Measurements from ENCODE around the gene ADGRB2.
A peak's percentile ranks its signal among the peaks of the same experiment; 100 is the strongest.

The ADGRB2 gene

DNA sequence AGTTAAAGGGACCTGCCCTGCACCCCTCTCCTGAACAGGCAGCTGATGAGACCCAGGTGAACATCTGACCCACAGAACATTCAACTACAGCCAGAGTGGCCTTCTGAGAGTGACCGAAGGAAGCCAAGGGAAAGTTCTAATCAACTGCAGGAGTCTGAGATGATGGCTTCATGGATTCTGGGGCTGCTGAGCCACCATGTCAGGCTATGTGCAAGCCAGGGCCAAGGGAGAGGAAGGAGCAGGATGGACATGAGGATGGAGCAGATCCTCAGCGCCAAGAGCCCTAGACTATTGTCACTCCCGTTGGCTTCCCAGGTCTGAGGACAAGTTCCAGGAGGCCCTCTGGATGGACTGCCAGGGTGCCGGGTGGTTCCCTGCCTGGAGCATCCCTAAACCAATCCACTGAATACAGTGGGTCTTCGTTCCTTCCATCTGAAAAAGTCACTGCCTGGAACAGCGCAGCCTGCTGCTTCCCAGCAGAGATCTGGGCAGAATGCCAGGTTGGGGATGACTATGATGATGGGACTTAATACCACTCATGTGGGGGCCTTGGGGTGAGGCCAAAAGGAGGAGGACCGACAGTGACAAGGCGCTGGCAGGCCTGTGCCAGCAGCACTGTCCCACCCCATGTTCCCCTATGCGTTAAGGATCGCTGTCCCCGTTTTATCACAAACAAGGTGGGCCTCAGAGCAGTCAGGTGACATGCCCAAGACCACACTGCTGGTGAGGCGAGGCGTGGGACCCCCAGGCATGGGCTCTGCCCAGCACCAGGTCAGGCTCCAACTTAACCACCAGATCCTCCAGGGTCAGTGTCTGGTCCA, 31.9 kb upstream of the ADGRB2 start:
- DNase-seq (ENCODE audit: low read depth) = no peak

DNA sequence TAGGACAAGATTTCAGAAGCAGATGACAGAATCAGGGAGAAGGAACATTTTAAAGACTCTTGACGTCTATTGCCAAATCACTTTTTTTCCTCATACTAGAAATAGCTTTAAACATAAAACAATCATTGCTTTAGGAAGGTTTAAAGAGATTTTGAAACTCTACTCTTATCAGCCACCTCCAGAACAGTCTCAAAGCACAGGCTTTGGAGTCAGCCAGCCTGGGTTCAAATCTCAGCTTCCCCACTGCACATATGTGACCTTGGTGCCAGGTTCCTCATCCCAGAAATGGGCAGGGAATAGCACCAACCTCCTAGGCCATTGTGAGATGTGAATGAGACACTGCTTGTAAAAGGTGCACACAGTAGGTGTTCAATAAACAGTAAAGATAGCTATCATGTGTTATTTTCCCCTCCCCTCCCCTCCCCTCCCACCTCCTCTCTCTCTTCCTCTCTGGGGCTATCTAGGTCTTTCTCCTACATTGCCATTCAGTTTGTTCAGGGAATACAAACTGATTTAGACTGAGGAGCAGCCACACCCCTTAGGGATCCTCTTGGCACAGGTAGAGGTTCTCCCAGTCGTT, 31.0 kb upstream of the ADGRB2 start:
- no peak for DNase-seq (ENCODE audit: low read depth)

DNA sequence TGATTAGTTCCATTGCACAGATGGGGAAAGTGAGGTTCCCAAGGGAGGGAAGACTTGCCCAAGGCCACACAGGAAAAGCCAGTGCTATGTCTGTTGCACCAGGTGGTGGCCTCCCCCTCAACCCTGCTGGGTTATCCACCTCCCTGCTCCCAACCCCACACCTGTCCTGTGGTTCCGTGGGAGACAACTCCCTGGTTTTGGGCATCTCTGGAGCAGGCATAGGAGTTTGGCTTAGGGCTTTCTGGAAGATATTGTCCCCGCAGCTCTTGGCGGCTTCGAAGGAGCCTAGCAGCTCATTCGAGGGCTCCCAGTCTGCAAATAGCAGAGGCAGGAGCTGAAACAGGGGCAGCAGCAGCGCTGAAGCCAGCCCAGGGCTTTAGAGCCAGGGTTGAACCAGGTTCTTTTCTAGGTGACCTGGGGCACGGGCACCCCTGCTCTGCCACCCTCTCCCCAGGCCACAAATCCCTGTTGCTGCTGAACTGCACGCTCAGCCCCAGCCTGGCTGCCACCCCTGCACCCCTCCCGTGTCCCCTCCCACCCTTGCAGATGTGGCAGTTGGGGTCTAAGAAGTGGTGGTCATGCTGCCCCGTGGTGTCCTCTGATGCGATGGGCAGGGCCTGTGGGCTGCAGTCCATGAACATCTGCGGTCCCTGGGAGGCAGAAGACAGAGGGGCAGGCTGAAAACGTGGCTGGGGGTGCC, 29.6 kb upstream of the ADGRB2 start:
- DNase-seq (ENCODE audit: low read depth) = no peak

GRCh38 chr1:31793086-31793485, 28.9 kb upstream of the ADGRB2 start:
- DNase-seq (ENCODE audit: low read depth) = no peak

DNA sequence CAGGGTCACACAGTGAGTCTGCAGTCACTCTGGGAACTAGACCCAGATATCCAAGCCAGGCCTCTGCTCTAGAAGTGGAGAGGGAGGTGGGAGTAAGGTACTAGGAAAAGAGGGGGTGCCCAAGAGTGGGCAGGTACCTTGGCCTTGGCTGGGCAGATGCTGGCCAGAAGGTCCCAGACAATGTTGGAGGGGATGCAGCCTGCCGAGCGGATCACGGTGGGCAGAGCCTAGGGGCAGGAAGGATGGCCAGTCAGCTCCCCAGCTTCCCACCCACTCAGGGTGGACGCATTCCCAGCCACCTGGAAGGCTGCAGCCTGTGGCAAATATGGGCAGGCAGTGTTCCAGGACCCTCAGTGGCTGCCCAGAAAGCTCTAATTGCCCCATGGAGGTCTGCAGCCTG, 28.4 kb upstream of the ADGRB2 start:
- no peak for DNase-seq (ENCODE audit: low read depth)

DNA sequence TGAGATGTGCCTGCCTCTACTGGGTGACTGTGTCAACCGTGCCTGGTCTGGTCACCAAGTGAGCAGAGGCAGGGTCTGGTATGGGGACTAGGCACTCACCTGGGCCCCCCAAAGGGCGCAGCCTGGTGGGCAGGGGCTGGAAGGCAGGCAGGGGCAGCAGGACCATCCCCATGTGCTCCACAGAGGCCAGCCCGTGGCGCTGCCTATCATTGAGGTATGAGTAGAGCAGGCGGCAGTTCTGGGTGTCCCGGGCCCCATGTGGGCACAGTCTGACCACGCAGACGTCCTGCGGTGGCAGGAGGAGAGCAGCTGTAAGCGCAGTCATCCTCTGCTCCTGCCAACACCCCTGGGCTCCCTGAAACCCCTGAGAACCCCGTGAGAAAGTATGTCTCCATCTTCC, 28.0 kb upstream of the ADGRB2 start:
- no peak for DNase-seq (ENCODE audit: low read depth)

DNA sequence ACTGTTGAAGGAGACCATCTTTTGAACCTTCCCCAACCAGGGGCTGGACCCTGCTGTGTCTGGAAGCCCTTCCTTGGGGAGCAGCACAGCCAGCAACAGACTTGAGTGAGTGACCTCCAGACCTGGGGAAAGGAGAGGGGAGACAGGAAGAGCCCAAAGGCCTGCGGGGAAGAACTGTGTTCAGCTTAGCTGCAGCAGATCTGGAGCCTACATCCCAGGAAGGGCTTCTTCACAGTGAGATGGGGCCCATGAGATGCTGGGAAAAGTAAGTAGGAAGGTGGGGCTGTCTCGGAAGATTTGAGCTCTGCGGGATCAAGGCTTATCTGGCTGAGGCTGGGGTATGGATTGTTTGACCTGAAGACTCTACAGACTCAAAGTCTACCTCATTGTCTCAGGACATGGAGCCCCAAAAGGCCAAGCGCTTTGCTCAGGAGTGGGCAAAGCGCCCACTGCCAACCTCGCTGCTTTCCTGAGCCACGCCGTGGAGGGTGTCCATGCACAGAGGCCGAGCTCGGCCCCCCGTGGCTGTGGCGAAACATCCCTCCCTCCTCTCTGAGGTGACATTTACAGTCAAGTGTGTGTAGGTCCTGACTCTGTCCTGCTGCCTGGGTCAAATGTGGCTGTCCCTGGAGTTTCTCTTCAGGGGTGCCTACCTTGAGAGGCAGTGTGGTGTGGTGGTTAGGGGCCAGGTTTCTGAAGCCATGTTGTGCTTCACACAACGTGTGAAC, 27.2 kb upstream of the ADGRB2 start:
- DNase-seq (ENCODE audit: low read depth) = no peak

DNA sequence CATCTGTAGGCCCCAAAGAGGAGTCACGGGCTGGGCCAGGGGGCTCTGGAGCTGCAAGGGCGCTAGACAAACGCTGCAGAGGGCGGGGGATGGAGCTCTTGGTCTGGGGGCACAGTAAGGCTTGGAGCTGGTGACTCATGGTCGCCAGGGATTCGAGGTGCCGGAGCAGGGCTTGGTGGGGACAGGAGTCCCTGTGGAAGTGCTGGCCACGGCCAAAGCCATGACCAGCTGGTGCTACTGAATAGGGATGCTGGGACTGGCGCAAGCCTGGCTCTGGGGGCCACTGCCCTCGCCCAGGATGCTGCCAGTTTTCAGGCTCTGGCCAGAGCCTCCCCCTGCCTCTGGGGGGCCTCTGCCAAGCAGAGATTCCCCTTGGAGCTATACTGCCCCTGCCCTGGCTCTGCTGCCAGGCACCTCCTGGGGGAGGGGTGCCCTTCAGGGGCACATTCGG, 26.5 kb upstream of the ADGRB2 start:
- no peak for DNase-seq (ENCODE audit: low read depth)

- DNase-seq (ENCODE audit: low read depth) = no peak
These were observed 26.0 kb upstream of the ADGRB2 start for GRCh38 chr1:31790140-31790539.

GRCh38 chr1:31789259-31790065, 25.3 kb upstream of the ADGRB2 start:
- DNase-seq (ENCODE audit: low read depth) = peak; percentile 91

DNA sequence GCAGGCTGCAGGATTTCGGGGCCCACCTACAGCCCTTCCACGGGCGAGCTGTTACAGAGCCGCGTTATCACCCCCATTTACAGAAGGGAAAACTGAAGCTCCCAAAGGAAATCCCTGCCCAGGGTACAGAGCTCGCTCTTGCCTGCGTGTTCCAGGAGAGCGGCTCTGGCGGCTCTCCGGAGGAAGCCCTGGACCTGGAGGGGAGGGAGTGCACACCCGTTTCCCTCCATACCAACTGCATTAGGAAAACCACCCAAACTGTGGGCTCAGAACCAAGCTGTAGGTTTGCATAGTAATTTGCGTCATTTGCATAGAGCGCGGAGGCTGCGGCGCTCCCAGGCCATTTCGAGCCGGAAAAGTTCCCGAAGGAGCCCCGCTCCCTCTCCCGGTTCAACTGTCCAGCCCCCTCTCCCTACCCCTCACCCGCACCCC, 24.7 kb upstream of the ADGRB2 start:
- DNase-seq (ENCODE audit: low read depth) = no peak

GRCh38 chr1:31788138-31788824, 24.1 kb upstream of the ADGRB2 start:
- DNase-seq (ENCODE audit: low read depth) = peak; percentile 74

DNA sequence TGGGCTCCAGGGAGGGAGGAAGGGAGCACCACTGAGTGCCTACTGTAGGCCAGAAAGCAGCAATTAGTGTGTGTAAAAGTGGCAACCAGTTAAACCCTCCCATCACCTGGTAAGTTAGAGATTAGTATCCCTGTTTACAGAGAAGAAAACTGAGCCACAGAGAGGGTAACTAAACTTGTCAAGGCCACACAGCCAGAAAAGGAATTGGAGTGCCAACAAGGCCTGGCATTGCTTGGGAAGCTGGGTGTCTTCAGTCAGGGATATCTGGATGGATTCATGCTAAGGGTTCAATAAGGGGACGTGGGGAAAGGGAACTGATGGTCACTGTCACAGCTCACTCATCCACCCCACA, 23.6 kb upstream of the ADGRB2 start:
- DNase-seq (ENCODE audit: low read depth) = no peak

DNA sequence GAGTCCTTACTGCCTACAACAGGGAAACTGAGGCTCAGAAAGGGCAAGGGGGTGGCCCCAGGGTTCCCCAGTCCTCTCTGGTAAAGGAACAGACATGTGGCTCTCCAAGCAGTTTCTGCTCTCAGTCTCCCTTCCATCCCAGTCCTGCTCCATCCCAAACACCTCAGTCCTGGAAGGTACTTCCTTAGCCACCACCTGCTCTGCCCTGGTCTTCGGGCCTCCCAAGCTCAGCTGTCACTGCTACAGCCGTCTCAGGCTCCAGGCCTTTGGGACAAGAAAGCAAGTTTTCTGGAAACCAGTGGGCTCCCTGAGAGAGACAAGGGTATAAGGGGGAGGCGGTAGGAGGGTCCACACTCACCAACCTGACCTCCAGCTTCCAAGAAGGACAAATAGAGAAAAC, 23.1 kb upstream of the ADGRB2 start:
- no peak for DNase-seq (ENCODE audit: low read depth)

- no peak for DNase-seq (ENCODE audit: low read depth)
These were observed 22.4 kb upstream of the ADGRB2 start for GRCh38 chr1:31786366-31787060.

DNA sequence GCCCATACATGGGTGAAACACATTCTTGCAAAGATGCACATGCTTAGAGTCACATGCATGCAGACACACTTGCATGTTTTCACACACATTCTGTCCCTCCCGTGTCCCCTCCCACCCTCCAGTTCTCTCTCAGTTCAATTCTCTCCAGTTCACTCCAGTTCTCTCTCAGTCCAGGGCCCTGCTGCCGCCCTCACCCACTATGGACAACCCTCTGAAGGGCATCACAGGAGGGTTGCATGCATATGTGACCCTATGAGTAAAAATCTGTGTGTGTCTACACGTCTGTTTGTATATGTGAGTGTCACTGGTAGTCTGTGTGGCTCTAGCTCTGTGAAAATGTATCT, 21.8 kb upstream of the ADGRB2 start:
- no peak for DNase-seq (ENCODE audit: low read depth)

DNA sequence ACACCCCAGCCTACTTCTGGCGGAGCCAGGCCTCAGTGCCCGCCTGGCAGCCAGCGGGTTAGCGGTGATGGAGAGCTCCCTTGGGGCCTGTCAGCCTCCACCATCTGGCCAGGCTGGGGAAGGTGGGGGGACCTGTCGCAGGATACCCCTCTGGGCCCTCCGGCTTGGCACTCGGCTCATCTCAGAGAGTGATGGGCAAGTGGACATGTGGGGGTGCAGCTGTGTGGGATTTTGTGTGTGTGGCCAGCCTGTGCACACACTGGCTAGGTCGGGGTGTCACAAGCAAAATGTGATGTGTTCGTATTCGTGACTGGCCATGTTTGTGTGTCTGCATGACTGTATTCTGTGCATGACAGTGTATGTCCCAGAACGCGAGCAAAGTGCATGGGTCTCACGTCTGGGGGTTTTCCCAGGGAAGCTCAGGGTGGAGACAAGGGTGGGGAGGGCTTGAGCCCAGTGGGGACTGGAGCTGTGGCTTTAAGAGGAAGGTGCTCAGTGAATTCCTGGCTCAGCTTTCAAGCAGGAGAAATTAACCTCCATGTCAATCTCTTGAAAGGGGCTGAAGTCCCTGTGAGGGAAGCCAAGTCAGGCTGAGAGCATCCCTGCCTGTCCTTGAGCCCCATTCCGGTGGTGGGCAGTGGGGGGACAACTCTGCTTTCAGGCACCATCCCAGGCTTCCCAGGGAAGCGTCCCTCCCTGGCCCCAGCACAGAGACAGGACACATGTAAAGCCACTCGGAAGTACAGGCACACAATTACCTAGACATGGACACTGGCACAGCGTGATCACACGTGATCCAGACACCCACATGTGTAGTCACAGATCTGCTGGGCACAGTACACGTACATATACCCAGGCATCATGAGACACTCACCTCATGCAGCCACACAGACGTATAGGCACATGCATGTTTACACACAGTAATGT, 21.1 kb upstream of the ADGRB2 start:
- no peak for DNase-seq (ENCODE audit: low read depth)

- DNase-seq (ENCODE audit: low read depth) = no peak
These were observed 20.3 kb upstream of the ADGRB2 start for GRCh38 chr1:31784356-31785019.

GRCh38 chr1:31783846-31784245, 19.7 kb upstream of the ADGRB2 start:
- no peak for DNase-seq (ENCODE audit: low read depth)
